NCI-H446 (cell line): ENCODE measurements around the gene STK32C.
"Not testable (repeated sequence)": the region's sequence is repeated elsewhere in the genome, so short reads cannot be mapped to it uniquely, and the experiment has no call there.

Experiments
- DNase-seq, 2 experiments: peaks; one replicate each; lab custom pipeline; 2025; lab: John Stamatoyannopoulos, UW

STK32C gene

DNA sequence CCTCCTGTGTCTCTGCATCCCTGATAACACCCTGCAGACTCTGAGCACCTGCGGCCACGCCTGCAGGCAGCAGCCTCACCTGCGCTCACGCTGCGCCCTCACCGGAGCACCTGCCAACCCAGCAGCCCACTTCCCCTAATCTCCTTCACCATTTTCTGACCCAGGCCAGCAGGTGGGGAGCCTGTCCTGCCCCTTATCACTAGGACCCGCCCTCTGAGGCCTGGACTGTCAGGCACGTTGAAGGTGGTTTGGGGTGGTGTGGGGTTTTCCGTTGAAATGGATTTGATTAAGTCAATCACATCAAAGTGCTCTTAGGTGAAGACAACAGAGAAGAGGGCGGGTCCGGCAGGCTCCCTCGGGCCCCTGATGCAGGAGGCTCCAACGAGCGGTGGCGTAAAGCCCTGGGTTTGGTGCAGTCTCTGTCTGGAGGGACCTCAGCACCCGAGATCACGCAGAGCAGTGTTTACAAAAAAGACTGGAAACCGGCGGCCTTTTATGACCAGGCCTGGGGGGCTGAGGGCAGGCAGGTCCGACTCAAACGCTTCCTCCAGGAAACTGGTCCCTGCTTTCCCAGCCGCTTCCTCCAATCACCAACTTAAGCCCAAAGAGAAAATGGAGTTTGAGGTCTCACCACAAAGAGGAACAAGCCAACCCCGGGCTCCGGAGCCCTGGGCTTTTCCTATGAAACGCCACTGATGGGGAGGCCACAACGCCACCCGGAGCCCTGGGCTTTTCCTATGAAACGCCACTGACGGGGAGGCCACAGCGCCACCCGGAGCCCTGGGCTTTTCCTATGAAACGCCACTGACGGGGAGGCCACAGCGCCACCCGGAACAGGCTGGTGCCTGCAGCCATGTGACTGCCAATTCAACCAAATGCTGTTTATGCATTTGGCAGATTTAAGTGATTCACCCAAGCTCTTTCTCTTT, 75.5 kb downstream of the STK32C start:
- DNase-seq = no peak

DNA sequence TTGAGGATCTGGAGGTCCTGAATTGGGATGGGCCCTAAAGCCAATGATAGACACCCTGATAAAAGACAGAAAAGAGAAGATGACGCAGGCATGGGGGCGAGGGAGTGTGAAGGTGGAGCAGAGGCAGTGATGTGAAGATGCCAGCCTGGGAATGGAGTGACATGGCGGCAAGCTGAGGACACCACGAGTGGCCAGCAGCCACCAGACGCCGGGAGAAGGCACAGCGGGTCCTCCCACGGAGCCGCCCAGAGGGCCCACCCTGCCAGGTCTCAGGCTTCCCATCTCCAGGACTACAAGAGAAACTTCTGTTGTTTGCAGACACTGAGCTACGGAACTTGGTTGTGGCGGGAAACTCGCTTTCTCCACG, 76.1 kb downstream of the STK32C start:
- DNase-seq = no peak

DNA sequence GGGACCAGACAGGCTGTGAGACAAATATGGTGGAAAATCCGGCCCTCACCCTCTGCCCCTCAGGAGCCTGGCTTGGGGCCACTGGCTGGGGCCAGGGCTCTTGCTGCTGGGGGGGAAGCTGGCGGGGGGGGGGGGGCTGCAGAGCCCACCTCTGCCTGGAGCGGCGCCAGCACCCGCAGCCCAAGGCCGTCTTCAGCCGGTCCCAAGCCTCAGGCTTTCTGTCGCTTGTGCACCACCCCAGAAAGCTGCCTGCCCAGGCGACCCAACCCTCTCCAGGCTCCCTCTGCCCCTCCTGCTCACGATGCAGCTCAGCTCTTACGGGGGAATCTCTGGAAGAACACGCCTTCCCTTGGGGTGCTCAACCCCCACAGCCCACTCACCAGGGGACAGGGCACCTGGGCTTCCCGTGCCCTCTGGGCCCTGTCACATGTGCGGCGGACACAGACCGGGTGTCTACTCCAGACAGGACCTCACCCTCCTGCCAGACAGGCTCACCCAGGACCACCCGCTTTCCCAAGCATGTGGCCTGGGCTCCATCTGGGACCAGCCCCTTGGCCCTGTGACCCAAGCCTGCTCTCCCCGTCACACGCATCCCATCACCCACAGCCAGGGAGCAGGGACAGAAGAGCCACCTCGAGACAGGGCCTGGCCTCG, 77.1 kb downstream of the STK32C start:
- DNase-seq = no peak

DNA sequence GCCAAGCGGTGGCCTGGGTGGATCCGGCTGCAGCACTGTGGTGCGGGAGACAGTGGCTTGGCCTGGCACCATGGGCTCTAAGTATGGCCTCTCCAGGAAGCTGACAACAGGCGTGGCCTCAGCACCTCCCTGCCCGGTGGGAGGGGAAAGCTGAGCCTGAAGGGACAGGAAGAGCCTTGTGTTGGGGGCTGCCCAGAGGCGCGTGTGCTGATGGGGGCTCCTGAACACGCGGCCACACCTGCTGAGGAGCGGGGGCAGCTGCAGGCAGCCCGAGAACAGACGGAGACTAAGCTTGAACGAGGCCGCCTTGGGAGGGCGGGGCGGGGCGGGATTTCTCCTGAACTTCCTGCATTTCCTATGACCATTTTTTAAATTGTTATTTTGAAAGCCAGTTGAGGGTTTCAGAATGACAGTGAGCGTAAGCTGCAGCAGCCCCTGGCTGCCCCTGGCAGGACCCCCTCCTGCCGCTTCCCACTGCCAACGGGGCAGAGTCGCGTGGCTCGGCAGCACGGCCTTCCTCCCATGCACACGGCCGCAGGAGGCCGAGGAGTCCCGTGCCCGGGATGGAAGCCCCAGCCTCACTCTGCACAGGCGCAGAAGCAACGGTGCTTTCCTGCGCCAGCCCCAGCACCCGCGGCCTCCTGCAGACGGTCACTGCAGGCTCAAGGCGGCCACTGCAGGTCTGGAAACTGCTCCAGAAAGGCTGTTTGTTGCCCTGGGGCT, 77.8 kb downstream of the STK32C start:
- no peak for DNase-seq

DNA sequence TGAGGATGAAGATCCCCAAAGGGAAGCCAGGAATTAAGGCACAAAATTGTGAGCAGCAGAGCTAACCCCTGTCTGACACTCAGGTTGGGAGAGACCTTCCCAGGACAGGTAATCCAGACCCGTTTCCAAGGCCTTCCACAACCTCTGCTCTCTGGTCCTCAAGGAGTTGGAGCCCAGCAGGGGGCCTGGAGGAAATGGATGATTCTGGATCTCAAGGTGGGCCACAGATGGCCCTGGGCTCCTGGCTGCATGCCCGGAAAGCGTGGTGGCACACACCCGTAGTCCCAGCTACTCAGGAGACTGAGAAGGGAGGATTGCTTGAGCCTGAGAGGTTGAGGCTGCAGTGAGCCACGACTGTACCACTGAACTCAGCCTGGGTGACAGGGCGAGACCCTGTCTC, 78.7 kb downstream of the STK32C start:
- DNase-seq = no peak

DNA sequence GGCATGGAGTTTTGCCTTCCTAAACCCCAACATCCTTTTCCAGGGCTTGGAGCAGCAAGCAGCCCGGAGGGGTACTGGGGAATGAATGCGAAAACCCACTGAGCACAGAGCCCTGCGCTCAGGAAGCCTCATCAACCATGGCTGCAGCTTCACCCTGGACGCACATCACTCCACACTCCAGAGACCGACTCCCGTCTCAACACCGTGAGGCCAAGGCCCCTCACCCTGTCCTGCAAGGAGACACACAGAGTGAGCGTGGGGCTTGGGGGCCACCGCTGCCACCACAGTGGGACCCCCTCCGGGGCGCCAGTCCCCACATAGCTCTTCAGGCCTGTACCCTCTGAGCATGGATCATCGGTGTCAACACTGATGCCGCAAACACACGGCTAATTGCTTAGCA, 79.1 kb downstream of the STK32C start:
- no peak for DNase-seq

DNA sequence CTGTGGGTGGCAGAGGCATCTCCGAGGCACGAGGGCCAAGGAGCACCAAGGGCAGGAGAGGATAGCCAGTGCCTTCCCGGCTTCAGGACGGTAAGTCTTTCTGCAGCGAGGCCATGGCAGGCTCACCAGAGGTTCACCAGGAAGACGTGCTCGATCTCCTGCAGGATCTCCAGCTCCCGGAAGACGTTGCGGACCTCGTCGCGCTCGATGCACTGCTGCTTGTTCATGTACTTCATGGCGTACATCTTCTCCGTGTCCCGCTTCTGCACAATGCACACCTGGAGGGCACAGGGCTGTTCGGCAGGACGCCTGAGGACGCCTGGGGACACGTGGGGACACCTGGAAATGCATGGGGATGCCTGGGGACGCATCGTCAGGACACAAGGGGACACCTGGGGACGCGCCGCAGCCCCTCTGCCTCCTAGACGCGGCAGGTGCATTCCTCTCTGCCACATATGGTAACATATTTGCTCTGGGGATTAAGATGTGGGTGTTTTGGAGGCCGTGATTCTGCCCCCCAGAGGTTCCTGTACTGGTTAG, 79.8 kb downstream of the STK32C start:
- DNase-seq = no peak

DNA sequence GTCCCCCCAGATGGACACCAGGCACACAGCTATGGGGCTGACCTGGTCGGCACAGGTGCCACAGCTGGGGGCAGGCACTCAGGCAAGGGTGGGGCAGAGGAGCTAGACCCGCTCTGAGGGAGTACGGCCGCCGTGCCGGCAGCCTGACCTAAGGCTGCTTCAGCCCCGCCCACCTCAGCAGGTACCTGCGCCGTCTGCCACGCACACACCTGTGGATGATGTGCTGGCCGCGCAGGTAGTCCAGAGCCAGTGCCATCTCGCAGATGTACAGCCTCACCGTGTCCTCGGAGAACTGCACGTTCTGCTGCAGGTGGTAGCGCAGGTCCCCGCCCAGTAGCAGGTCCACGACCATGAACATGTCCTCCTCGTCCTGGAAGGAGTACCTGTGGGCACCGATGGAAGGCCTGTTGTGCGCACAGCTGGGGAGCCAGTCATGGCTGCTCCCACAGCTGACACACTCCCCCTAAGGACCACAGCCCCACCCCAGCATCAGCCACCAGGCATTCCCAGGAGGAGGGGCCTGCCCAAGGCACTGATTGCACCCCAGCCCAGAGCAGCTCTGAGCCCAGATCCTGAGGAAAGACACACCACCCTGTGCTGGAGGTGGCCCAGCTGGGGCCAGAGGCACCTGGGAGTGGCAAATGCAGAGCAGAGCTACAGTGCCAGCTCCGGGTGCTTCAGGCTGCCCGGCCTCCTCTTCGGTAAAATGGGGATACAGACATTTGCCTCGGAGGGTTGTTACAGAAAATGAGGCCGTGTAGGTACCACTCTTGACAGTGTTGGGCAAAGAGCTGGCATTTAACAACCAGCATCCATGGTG, 81.0 kb downstream of the STK32C start:
- DNase-seq = no peak

DNA sequence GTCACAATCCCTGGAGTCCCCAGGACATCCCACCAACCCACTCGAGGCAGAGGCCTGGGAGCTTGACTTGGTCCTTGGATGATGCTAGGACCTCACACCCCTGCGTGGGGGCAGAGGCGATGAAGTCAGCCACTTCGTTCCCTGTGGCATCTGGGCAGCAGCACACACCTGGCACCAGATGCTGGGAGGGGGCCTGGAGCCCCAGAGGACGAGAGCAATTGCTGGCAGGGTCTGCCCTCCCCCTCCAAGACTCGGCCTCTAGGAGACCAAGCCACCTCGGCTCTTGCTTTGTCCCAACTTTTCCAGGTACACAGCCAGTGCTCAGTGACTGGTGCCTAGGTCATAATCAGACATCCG, 81.9 kb downstream of the STK32C start:
- DNase-seq = no peak

DNA sequence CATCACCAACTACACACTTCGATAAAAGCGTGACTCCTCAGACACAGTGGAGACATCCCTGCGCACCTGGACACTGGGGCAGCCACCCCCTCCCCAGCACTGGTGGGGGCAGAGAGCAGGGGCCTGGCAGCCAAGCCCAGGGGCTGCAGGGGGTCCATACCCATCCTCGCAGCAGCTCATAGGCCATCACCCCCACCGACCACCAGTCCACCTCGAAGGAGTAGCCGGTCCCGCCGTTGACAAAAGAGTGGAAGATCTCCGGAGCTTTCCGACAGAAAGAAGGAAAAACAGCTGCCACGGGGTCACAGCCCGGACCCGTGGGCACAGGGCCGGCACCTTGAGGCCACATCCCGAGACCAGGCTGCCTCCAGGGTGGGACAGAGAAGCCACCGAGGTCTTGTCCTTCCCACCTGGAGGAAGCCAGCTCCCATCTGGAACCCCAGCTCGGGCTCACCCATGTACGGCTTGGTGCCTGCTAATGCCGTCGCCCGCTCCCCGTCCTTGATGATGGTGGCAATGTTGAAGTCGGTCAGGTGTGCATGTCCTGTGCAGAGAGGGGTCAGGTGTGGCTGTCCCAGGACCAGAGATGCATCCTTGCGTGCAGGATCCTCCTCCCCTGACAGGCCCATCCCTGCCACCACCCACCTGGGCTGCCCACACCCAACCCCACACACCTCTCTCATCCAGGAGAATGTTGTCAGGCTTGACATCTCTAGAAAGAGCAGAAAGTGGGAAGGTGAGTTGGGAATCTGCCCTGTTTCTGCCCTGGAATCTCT, 82.5 kb downstream of the STK32C start:
- DNase-seq = no peak

DNA sequence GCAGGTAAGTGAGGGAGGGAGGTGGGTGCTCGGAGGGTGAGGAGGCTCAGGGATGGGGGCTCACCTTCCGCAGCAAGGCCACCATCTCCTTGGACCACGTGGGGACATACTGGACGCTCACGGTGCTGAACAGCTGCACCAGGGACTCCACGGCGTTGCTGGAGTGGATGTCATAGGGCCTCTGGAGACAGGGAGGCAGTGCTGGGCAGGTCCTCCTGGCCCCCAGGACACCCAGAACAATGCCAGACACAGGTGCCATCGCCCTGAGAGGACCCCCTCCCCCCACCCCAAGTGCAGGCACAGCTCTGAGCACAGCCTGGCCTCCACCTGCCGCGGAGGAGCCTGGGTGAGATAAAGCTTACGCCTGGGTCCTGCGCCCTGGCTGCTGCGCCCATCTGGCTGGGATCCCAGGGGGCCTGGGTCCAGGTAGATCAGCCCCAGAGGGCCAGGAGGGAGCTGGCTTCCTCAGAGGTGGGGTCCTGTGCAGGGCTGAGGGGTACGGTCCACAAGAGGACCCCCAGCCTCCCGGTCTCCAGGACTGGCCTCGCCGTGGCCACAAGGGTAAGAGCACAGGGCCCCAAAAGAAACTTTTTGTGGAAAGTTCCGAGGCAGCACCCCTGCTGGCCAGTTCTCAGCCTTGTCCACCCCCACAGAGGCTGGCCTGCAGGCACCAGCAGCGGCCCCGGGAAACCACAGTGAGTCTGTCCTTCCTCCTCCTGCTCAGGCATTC, 83.2 kb downstream of the STK32C start:
- DNase-seq = no peak

DNA sequence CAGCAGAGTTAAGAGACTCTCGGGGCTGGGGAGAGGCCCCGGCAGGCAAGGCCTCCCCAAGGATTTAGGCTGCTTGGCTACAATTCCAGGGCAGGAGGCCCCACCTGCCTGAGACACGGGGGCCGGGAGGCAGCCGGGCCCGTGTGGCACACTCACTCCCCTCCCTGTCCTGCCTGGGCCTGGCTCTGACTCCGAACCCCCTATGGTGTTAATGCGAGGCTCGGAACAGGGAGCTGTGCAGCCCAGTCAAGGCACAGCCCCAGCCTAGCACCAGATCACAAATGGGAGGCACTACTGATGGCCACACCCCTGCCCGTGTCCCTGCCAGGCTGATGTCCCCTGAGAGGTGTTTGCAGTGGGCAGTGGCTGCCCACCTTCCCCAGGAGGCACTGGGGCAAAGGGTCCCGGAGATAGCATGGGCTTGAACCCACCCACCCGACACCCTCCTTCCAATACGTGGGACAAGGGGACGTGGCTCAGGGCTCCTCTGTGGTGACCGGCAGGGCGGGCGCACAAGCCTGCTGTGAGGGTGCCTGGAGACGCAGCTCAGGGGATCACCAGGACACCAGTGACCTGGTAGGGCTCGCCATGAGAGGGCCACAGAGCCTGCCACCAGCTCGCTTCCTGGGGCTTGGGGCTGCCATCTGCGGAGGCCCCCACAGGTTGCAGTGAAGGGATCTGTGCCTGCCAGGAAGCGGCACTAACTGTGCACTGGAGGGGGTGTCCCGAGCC, 84.0 kb downstream of the STK32C start:
- no peak for DNase-seq

DNA sequence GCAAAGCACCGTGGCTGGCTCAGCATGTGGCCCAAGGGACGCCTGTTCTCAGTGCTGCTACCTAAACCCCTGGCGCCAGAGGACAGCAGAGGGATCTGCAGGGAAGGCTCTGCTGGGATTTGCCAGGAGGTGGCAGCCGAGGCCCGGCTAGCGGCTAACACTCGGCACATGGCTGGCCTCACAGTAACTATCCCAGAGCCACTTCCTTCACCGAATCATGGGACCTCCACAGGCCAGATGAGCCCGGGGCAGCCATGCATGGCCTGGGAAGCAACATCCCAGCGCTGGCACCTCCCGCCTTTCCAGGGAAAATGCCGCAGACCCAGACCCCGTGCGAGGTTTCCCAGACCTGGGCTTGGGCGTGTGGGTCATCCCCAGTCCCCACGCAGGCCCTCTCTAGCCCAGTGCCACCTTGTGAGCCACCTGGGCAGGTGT, 84.6 kb downstream of the STK32C start:
- no peak for DNase-seq

DNA sequence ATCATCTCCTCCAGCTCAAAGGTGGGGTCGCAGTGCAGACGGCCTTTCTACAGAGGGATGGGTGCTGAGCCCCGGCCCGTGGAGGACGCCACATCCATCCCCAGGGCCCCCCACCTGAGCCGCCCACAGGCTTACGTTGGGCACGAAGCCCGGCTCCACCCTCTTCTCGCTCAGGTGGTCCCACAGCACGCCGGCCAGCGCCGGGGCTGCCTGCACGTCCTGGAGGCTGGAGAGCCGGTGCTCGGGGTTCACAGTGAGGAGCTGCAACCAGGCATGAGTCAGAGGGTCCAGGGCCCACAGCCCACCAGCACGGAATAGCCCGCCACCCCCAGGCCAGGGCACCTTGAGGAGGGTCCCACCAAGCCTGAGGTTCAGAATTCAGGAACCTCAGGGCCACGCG, 85.0 kb downstream of the STK32C start:
- no peak for DNase-seq

DNA sequence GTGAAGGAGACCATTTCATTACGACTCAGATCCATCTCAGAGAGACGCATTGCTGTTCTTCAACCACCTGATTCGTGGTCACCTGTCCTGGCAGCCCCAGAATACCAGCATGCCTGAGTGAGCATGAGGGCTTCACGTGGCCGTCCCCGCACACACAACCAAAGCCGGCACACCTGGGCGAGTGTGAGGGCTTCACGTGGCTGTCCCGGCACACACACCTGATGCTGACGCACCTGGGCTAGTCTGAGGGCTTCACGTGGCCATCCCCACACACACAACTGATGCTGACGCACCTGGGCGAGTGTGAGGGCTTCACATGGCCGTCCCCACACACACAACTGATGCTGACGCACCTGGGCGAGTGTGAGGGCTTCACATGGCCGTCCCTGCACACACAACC, 86.8 kb downstream of the STK32C start:
- not testable (repeated sequence) for DNase-seq

DNA sequence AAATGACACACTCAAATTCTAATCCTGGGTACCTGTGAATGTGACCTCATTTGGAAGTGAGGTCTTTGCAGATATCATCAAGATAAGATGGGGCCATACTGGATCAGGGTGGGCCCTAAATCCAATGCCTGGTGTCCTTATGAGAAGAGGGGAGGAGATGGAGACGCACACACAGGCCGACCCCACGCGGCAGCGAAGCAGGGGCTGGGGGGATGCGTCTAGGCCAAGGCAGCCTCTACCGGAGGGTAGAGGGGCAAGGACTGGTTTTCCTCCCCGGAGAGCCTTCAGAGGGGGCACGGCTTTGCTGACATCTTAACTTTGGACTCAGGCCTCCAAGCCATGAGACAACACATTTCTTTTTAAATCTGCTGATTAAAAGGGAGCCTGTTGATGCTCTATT, 87.7 kb downstream of the STK32C start:
- DNase-seq = no peak

DNA sequence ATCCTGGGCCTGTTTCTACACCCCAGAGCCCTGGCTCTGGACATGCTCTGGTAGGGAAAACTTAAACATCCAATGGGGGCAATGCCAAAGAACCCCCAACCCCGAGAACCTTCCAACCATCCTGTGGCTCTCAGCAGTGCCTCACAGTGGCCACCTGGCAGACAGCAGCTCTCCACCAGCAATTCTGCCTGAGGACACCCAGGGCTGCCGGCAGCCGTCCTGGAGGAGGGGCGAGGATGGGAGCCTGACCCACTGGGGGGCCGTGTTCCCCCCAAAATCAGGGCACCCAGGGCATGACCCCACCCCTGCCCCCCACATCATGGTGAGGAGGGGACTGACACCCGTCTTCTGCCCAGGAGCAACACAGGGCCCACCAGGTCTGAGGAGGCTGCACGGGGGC, 88.3 kb downstream of the STK32C start:
- DNase-seq = no peak

DNA sequence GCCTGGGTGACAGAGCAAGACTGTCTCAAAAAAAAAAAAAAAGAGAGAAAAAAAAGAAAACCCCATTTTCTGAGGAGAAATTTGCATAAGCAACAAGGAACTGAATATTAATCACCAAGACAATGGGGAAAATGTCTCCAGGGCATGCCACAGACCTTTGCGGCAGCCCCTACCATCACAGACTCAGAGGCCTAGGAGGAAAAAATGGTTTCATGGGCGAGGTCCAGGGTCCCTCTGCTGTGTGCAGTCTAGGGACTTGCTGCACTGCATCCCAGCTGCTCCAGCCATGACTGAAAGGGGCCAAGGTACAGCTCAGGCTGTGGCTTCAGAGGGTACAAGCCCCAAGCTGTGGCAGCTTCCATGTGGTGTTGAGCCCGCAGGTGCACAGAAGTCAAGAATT, 91.3 kb downstream of the STK32C start:
- not testable (repeated sequence) for DNase-seq

DNA sequence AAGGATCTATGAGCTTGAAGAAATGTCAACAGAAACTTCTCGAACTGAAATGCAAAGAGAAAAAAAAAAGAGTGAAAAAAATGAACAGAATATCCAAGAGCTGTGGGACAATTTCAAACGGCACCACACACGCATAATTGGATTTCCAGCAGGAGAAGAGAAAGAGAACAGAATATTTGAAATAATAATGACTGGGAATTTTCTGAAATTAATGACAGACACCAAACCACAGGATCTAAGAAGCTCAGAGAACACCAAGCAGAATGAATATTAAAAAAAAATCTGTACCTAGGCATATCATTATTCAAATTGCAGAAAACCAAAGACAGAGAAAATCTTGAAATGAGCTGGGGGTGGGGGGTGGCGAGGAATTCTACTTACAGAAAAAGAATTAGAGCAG, 93.8 kb downstream of the STK32C start:
- no peak for DNase-seq

DNA sequence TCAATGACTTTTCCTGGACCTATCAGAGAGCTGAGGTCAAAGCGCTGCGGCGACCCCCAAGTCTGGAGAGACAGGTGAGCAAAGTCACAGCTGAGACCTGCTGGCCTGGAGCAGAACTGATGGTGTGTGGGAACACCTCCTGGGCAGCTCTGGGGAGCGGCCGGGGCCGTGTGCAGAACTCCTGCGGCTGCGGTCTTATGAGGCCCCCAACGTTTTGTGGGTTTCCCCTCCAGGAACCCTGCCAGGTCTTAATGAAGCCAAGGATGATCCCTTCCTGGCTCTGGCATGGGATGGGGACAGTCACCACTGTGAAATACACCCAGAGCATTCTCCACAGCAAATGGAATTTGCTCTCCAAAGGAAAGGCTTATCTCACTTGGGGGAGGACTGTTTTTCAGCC, 94.9 kb downstream of the STK32C start:
- no peak for DNase-seq
